Fibroblast of mammary gland (primary cell): ENCODE results near the gene OPALIN.

Source experiments
- DNase-seq: peaks from one replicate; pipeline ENCODE4 v3.0.0-alpha.2; 2010; ENCODE audit warnings: low read depth
- H3K4me3 ChIP-seq: 2 replicates; pipeline ENCODE4 v1.5.1; 2011; ENCODE audit warnings: low read depth, mild to moderate bottlenecking, low read length, moderate library complexity; ENCODE audit not compliant: control insufficient read depth
- CTCF ChIP-seq: conservative IDR thresholded peaks from 2 replicates; pipeline ENCODE4 v1.5.1; 2011; ENCODE audit warnings: low read depth, low read length, inconsistent platforms; ENCODE audit not compliant: control insufficient read depth, insufficient read depth

OPALIN gene

GRCh38 chr10:96306516-96306915, 52.3 kb downstream of the OPALIN start:
- no peak overlapping the region for H3K4me3 ChIP-seq
- no peak for DNase-seq
- no peak for TF ChIP-seq CTCF

GRCh38 chr10:96305019-96305418, 53.8 kb downstream of the OPALIN start:
- no peak for TF ChIP-seq CTCF
- no peak for DNase-seq
- no peak overlapping the region for H3K4me3 ChIP-seq

GRCh38 chr10:96304230-96304629, 54.6 kb downstream of the OPALIN start, which contains the start of gene DNTT:
DNTT (plus strand) TSS chr10:96304434; CDS start chr10:96304498, 64 bp downstream.
- no peak for TF ChIP-seq CTCF
- H3K4me3 ChIP-seq, result no peak within 1 kb of the TSS
- no peak for DNase-seq

- TF ChIP-seq CTCF, result no peak
- H3K4me3 ChIP-seq, result no peak overlapping the region
- no peak for DNase-seq
These were observed 57.2 kb downstream of the OPALIN start for GRCh38 chr10:96301616-96302015.

GRCh38 chr10:96299383-96299782, 59.4 kb downstream of the OPALIN start:
- no peak for TF ChIP-seq CTCF
- DNase-seq, result no peak
- no peak overlapping the region for H3K4me3 ChIP-seq

- DNase-seq, result no peak
- no peak overlapping the region for H3K4me3 ChIP-seq
- TF ChIP-seq CTCF, result no peak
These were observed 60.4 kb downstream of the OPALIN start for GRCh38 chr10:96298362-96298761.

GRCh38 chr10:96297486-96297885, 61.3 kb downstream of the OPALIN start:
- no peak for DNase-seq
- no peak for TF ChIP-seq CTCF
- H3K4me3 ChIP-seq, result no peak overlapping the region
